Brain microvascular endothelial cell (primary cell): Measurements from ENCODE around the gene KCTD20.

ENCODE experiments used
- DNase-seq: peaks from one replicate; pipeline ENCODE4 v3.0.0-alpha.2; 2020
- H3K27ac ChIP-seq: fragments of 250-450 bp; sonication (Bioruptor Pico); 2 replicates; pipeline ENCODE4 v1.5.1; 2020; ENCODE audit warnings: mild to moderate bottlenecking, moderate library complexity
- H3K27me3 ChIP-seq: fragments of 250-450 bp; sonication (Bioruptor Pico); replicated peaks from 2 replicates; pipeline ENCODE4 v1.5.1; 2020; ENCODE audit warnings: mild to moderate bottlenecking
- H3K36me3 ChIP-seq: fragments of 250-450 bp; sonication (Bioruptor Pico); replicated peaks from 2 replicates; pipeline ENCODE4 v1.5.1; 2020; ENCODE audit warnings: mild to moderate bottlenecking
- H3K4me3 ChIP-seq: 2 replicates; pipeline ENCODE4 v1.5.1; 2011; ENCODE audit warnings: low read depth, mild to moderate bottlenecking, control low read depth, low read length, moderate library complexity
- CTCF ChIP-seq: IDR thresholded peaks from 2 replicates; pipeline ENCODE4 v1.5.1; 2011; ENCODE audit warnings: low read depth, mild to moderate bottlenecking, moderate library complexity, low read length, control low read depth, inconsistent platforms; ENCODE audit errors: missing control alignments
- in situ Hi-C: cut with HindIII; loops from 2 replicates; pipeline ENCODE4 v1.10.0; 2017; ENCODE audit warnings: low sequenced_read_pairs, low pct_ligation_motif_present

KCTD20 gene

DNA sequence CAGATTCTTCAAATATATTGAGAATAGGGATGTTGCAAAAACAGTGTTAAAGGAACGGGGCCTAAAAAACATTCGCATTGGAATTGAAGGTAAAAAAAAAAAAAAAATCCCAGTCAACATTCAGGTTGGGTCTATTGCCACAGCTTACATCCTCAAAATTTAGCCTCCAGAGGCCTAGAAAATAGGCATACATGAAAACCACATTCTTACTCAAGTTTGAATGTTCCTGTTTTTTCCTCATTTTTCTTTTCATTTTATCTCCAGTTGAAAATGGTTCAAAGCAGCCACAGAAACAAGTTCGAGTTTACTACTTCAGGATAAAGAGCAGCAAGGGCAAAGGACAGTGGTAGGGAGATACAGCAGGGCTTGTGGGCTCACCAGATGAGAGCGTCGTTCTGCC is 41.9 kb downstream of the KCTD20 start:
- no peak for TF ChIP-seq CTCF

GRCh38 chr6:36487698-36488097 is 44.9 kb downstream of the KCTD20 start:
- Histone ChIP-seq H3K4me3 (no peak overlapping the region), H3K36me3 (peaks cover 45% of the 10 kb centered on the region), H3K27ac (no peak overlapping the region), H3K27me3 (no peaks in the 10 kb centered on the region)
- TF ChIP-seq CTCF = no peak
- in situ Hi-C loops = no loop called here
- no peak for DNase-seq

More for the DNA sequence above, 41.9 kb downstream of the KCTD20 start:
- no peaks in the 10 kb centered on the region for H3K27me3 ChIP-seq
- no peak overlapping the region for H3K4me3 ChIP-seq
- H3K36me3 ChIP-seq = peaks cover 68% of the 10 kb centered on the region
- H3K27ac ChIP-seq = no peak overlapping the region
- no peak for DNase-seq
- in situ Hi-C loops = no loop called here

- Histone ChIP-seq H3K4me3 (no peak overlapping the region), H3K36me3 (peaks cover 45% of the 10 kb centered on the region), H3K27ac (no peak overlapping the region), H3K27me3 (no peaks in the 10 kb centered on the region)
- in situ Hi-C loops = no loop called here
- no peak for DNase-seq
- no peak for TF ChIP-seq CTCF
These were observed 45.4 kb downstream of the KCTD20 start for GRCh38 chr6:36488221-36488620.

DNA sequence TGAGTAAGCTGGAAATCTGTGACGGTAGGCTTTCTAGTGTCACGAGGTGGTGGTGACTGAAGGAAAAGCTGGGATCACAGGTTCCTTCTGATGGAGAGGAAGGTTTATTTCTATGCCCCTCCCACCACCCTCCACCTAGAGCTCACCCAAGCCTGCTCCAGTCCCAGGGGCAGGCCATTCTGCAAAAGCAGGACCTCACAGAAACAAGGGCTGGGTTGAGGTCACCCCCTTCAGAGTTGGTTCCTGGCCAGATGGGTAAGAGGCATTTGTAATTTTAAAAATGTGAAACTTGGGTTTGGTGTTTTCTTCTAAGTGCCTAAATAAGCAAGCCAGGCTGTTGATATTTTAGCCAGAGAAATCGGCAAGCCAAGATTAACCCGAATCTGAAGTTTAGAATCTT is 46.6 kb downstream of the KCTD20 start:
- DNase-seq = no peak
- H3K36me3 ChIP-seq = peaks cover 45% of the 10 kb centered on the region
- no peak for TF ChIP-seq CTCF

DNA sequence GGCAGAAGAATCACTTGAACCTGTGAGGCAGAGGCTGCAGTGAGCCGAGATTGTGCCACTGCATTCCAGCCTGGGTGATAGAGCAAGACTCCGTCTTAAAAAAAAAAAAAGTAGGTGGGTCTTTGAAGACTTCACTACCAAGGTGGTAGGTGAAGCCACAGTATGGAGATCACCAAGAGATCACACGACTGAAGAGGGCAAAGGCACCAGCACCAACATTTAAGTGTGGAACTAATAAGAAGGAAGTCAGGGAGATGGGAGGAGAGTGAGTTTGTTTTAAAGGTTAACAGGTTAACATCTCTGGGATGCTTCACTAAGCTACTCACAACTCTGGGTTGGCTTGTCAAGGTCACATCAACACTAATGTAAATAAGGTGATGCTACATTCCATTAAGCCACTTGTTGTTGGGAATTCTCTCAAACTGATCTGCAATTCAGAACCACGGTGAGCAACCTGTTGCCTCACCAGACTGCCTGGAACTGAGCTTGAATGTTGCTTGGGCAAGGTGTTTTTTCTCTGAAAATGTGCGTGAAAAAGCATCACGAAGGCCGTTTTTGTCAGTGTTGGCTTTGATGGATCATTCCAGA is 48.7 kb downstream of the KCTD20 start:
- Histone ChIP-seq H3K4me3 (no peak overlapping the region), H3K27me3 (no peaks in the 10 kb centered on the region), H3K27ac (no peak overlapping the region), H3K36me3 (peaks cover 48% of the 10 kb centered on the region)
- no peak for DNase-seq
- TF ChIP-seq CTCF = no peak
- in situ Hi-C loops = no loop called here

More for the DNA sequence above, 46.6 kb downstream of the KCTD20 start:
- no peak overlapping the region for H3K27ac ChIP-seq
- no peaks in the 10 kb centered on the region for H3K27me3 ChIP-seq
- no peak overlapping the region for H3K4me3 ChIP-seq
- in situ Hi-C loops = no loop called here

- in situ Hi-C loops = no loop called here
- no peak for DNase-seq
- TF ChIP-seq CTCF = no peak
- no peak overlapping the region for H3K4me3 ChIP-seq
- H3K27me3 ChIP-seq = no peaks in the 10 kb centered on the region
- H3K36me3 ChIP-seq = peaks cover 48% of the 10 kb centered on the region
- H3K27ac ChIP-seq = no peak overlapping the region
These were observed 49.3 kb downstream of the KCTD20 start for GRCh38 chr6:36492092-36492491.
